Activated T-helper 1 cell treated with anti-CD3 and anti-CD28 coated beads, Interleukin-12 subunit alpha, Interleukin-12 subunit beta, Interleukin-2, Interleukin-4 antibody, amounts not matched to agents 30 ng/mL and 10 ng/mL and 1 ng/mL, durations not matched to agents 14 hours and 24 hours and 36 hours (primary cell): ENCODE results near the gene CLDN7. TPM values are rescaled to one million over a fixed set of nuclear protein-coding genes. Genes with fewer than 3 reads are reported as not detected.
A peak's percentile ranks its signal among the peaks of the same experiment; 100 is the strongest.

Experiments used
- DNase-seq: peaks from one replicate; pipeline ENCODE4 v3.0.0; 2021; ENCODE audit warnings: low spot score
- H3K27ac Mint-ChIP-seq: one replicate; pipeline ENCODE4 v1.8.0; 2021; ENCODE audit warnings: mild to moderate bottlenecking, mixed read lengths
- H3K27me3 Mint-ChIP-seq: one replicate; pipeline ENCODE4 v1.8.0; 2022; ENCODE audit warnings: mild to moderate bottlenecking, moderate library complexity, mixed read lengths; ENCODE audit not compliant: insufficient read depth
- H3K36me3 Mint-ChIP-seq: one replicate; pipeline ENCODE4 v1.8.0; 2021; ENCODE audit warnings: low read depth, mixed read lengths
- H3K4me1 Mint-ChIP-seq: one replicate; pipeline ENCODE4 v1.8.0; 2021; ENCODE audit warnings: low read depth, mixed read lengths
- H3K4me3 Mint-ChIP-seq: one replicate; pipeline ENCODE4 v1.8.0; 2021; ENCODE audit warnings: mild to moderate bottlenecking, moderate library complexity, mixed read lengths
- H3K9me3 Mint-ChIP-seq: one replicate; pipeline ENCODE4 v1.8.0; 2021; ENCODE audit warnings: mixed read lengths
- intact Hi-C: fragments of 100-400 bp; cut with micrococcal nuclease; formaldehyde crosslinking; loops from one replicate; pipeline ENCODE4 v1.15.1; 2024
- total RNA-seq: library from RNA; stranded (reverse); gene quantifications from 2 replicates; pipeline ENCODE4 v1.2.3, GENCODE V29; 2022

Gene CLDN7
- total RNA-seq, 1 donor from 2014 or later: 0.60 TPM

DNA sequence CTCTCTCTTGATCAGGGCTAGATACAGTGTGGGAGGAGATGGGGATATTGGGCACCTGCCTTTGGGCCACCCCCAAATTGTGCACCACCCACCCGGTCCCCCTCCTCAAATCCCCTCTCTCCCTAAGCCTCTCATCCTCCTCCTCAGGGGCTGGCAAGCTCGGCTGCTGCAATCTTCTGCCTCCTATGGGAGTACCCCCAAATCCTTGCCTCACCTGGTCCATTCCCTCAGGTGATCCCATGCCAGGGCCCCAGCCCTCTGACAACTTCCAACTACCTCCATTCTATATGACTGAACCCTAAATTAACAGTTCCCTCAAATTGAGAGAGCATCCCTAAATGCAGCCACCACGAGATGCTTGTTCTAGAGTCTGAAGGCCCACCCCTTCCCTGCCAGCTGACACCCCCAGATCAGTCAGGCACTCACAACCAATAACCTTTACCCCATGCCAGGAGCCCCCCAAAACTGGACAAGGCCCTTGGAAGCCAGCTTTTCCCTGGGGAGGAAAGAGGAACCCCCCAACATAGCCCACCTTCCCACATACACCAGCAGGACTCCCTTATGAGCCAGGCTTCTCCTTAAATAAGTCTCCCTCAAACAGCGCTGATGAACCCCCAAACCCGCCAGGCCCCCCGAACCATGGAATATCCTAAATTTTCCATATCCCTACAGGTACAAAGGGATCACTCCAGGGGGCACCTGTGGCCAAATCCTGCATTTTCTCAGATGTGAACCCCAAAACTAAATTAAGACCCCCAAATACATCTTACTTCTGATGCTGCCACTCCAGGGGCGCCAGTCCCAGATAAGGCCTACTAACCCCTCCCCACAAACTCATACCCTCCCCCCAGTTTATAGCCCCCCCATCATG lies 45.8 kb downstream of the CLDN7 start:
- DNase-seq: no peak
- Mint-ChIP-seq H3K9me3 (no peaks in the 10 kb centered on the region), H3K4me1 (peaks cover 65% of the 10 kb centered on the region), H3K27me3 (peaks cover 9% of the 10 kb centered on the region), H3K36me3 (peaks cover 6% of the 10 kb centered on the region), H3K4me3 (peak overlapping the region; percentile 82), H3K27ac (peak overlapping the region; percentile 81)
- intact Hi-C loops: loop anchor here (10.0 kb wide), 1 partner anchor 1808 kb away; the partner anchor contains the start of gene NTN1

DNA sequence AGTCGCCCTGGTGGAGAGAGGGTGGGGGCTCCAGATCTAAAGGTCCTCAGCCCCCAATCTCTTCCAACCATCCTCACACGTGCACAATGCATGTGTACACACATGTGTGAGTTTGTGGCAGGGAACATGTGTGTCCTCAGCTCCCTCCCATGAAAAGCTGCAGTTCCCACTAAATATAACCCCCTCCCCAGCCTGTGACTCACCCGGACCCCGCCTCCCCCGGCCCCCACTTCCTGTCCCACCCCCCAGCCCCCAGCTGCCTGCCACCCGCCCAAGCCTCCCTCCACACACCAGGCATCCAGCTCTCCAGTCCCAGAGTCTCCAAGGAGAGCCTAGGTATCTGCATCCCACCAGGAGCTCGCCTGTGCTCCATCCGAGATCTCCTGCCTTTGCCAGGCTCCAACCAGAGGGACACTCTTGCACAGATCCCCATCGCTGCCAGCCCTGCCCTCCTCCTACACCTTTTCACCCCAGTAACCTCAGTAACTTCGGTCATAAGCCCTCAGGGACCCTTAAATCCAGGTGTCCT lies 46.6 kb downstream of the CLDN7 start:
- Mint-ChIP-seq H3K4me1 (peaks cover 58% of the 10 kb centered on the region), H3K4me3 (peak overlapping the region; percentile 91), H3K27ac (peak overlapping the region; percentile 81), H3K27me3 (peaks cover 9% of the 10 kb centered on the region), H3K9me3 (no peaks in the 10 kb centered on the region), H3K36me3 (peaks cover 2% of the 10 kb centered on the region)
- intact Hi-C loops: loop anchor here (1.0 to 10.0 kb wide), 7 partner anchors 19 to 1809 kb away; partner anchors contain the start of genes DVL2, ELP5, NTN1 and POLR2A
- DNase-seq: no peak

DNA sequence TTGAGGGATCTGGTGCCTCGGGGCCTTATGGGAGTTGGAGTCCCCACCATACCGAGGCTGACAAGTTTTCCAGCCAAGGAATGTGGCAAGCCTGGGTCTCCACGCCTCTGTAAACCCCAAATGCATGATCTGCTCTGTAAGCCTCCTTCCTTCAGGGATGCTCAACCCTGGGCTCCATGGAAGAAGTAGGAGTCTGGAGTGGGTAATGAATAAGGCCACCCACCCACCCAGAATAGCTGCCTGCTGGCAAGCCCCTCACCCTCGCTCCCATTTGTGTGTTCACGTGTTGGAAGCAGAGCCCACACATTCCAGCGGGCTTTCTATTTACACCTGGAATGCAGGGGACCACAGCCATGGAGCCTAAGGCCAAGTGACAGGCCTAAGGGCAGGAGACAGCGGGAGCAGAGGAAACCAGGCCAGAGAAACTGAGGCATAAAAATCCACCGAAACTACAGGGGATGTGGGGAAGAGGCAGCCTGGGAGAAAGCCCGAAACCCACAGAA lies 47.1 kb downstream of the CLDN7 start:
- DNase-seq: no peak
- Mint-ChIP-seq H3K27ac (peak overlapping the region; percentile 98), H3K36me3 (peaks cover 2% of the 10 kb centered on the region), H3K9me3 (no peaks in the 10 kb centered on the region), H3K4me1 (peaks cover 55% of the 10 kb centered on the region), H3K4me3 (peak overlapping the region; percentile 91), H3K27me3 (peaks cover 10% of the 10 kb centered on the region)
- intact Hi-C loops: loop anchor here (1.0 to 10.0 kb wide), 7 partner anchors 19 to 1810 kb away; partner anchors contain the start of genes DVL2, ELP5, NTN1 and POLR2A

- intact Hi-C loops: loop anchor here (1.0 to 10.0 kb wide), 11 partner anchors 9 to 1810 kb away; partner anchors contain the start of genes DVL2, EIF5A, ELP5 and NTN1
- DNase-seq: peak; percentile 99
- H3K4me1 Mint-ChIP-seq: peaks cover 55% of the 10 kb centered on the region
- H3K36me3 Mint-ChIP-seq: peaks cover under 1% of the 10 kb centered on the region
- peak overlapping the region; percentile 98 for H3K27ac Mint-ChIP-seq
- peaks cover 14% of the 10 kb centered on the region for H3K27me3 Mint-ChIP-seq
- no peaks in the 10 kb centered on the region for H3K9me3 Mint-ChIP-seq
- peak overlapping the region; percentile 91 for H3K4me3 Mint-ChIP-seq
These were observed 47.8 kb downstream of the CLDN7 start for GRCh38 chr17:7214300-7215135.

DNA sequence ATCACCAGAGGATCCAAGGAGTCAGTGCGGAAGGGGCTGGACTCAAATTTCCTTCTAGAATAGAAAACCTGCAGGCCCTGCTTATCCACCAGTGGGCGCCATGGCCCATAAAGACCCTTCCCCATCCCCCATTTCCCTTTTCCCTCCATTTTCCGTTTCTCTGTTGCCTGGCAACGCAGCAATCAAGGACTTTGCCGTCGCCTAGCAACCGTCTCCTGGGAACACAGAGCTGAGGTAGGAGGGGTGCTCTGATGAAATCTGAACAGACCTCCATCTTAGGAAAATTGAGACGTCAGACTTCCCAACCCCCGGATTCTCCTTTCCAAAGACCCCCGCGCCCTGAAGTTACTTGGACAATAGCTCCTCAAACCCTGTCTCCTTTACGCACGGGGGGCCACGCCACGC lies 48.4 kb downstream of the CLDN7 start:
- no peaks in the 10 kb centered on the region for H3K9me3 Mint-ChIP-seq
- peaks cover 14% of the 10 kb centered on the region for H3K27me3 Mint-ChIP-seq
- H3K4me1 Mint-ChIP-seq: peaks cover 48% of the 10 kb centered on the region
- no peaks in the 10 kb centered on the region for H3K36me3 Mint-ChIP-seq
- H3K27ac Mint-ChIP-seq: peak overlapping the region; percentile 98
- DNase-seq: peak; percentile 64
- intact Hi-C loops: loop anchor here (1.0 to 10.0 kb wide), 9 partner anchors 9 to 1811 kb away; partner anchors contain the start of genes EIF5A, NTN1, PHF23 and POLR2A
- peak overlapping the region; percentile 91 for H3K4me3 Mint-ChIP-seq

DNA sequence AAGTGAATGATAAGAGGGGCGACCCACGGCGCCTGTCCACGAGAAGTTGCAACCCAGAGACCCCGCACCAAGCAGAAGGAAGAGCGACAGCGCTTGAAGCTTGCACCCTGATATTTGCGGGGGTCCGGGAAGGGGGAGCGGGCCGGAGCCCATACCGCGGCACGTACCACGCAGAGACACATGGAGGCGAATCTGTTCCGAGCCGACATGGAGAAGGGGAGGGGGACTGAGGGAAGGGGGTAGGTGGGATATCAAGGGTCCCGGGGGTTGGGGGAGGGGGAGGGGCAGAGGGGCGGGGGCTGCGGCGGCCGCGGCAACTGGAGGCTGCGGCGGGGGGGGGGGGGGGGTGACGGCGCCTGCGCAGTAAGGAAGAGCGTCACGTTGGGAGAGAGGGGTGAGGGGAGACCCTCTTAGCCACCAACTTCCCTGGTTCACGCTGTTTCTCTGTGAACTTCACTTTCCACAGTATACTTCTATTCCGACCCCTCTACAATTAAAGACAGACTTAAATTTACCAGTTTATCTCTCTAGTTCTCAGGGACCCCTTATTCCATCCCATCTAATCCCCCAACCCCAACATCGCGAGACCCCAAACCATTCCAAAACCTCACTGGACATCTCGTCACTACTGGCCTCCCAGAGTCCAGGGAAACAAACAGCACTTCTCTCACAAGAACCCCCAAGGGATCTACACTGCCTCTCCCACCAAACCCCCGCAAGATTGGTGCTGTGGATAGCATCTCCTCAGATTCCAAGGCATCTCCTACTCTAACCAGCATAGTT lies 50.6 kb downstream of the CLDN7 start:
- intact Hi-C loops: loop anchor here (10.0 kb wide), 1 partner anchor 1813 kb away; the partner anchor contains the start of gene NTN1
- no peak for DNase-seq
- Mint-ChIP-seq H3K4me1 (peaks cover 38% of the 10 kb centered on the region), H3K27ac (no peak overlapping the region), H3K9me3 (no peaks in the 10 kb centered on the region), H3K27me3 (peaks cover 14% of the 10 kb centered on the region), H3K4me3 (no peak overlapping the region), H3K36me3 (no peaks in the 10 kb centered on the region)

Other genes with a start within 250 kb of the CLDN7 start
- gene RNASEK, start 249.9 kb downstream of the CLDN7 start, total RNA-seq: 140 and 144 TPM in 2 replicates
- gene BCL6B, start 239.4 kb downstream of the CLDN7 start, total RNA-seq: 1.5 and 2.5 TPM in 2 replicates
- 14.3 and 14.8 TPM in 2 replicates for gene SLC16A13, start 226.5 kb downstream of the CLDN7 start, total RNA-seq
- 0.34 and 0.47 TPM in 2 replicates for gene SLC16A11, start 218.4 kb downstream of the CLDN7 start, total RNA-seq
- gene CLEC10A, start 182.2 kb downstream of the CLDN7 start, total RNA-seq: not detected in 2 replicates
- gene ASGR2, start 147.7 kb downstream of the CLDN7 start, total RNA-seq: not detected in 2 replicates
- gene ASGR1, start 83.1 kb downstream of the CLDN7 start, total RNA-seq: 1.1 and 1.6 TPM in 2 replicates
- 15.3 and 15.5 TPM in 2 replicates for gene DLG4, start 42.6 kb downstream of the CLDN7 start, total RNA-seq
- 287 and 294 TPM in 2 replicates for gene ACADVL, start 42.5 kb downstream of the CLDN7 start, total RNA-seq
- 70.0 and 73.5 TPM in 2 replicates for gene DVL2, start 28.0 kb downstream of the CLDN7 start, total RNA-seq
- gene PHF23, start 23.0 kb downstream of the CLDN7 start, total RNA-seq: 52.5 and 55.4 TPM in 2 replicates
- gene GABARAP, start 20.0 kb downstream of the CLDN7 start, total RNA-seq: 146 and 148 TPM in 2 replicates
- gene CTDNEP1, start 10.7 kb downstream of the CLDN7 start, total RNA-seq: 191 and 193 TPM in 2 replicates
- 73.6 and 75.5 TPM in 2 replicates for gene ELP5, start 10.3 kb downstream of the CLDN7 start, total RNA-seq
- 0.17 and 0.31 TPM in 2 replicates for gene SLC2A4, start 19.2 kb upstream of the CLDN7 start, total RNA-seq
- gene YBX2, start 32.2 kb upstream of the CLDN7 start, total RNA-seq: 0.36 TPM in 1 of 2 replicates, not detected in the other
- gene EIF5A, start 45.1 kb upstream of the CLDN7 start, total RNA-seq: 1,241 and 1,262 TPM in 2 replicates
- gene GPS2, start 52.9 kb upstream of the CLDN7 start, total RNA-seq: 52.3 and 59.0 TPM in 2 replicates
- 57.1 and 60.9 TPM in 2 replicates for gene NEURL4, start 66.9 kb upstream of the CLDN7 start, total RNA-seq
- gene ACAP1, start 74.1 kb upstream of the CLDN7 start, total RNA-seq: 260 and 266 TPM in 2 replicates
- 5.3 TPM in 2 replicates for gene KCTD11, start 89.7 kb upstream of the CLDN7 start, total RNA-seq
- gene TMEM95, start 92.7 kb upstream of the CLDN7 start, total RNA-seq: 0.17 TPM in 1 of 2 replicates, not detected in the other
- gene TNK1, start 118.6 kb upstream of the CLDN7 start, total RNA-seq: 3.8 and 4.9 TPM in 2 replicates
- gene PLSCR3, start 132.0 kb upstream of the CLDN7 start, total RNA-seq: 77.1 and 78.2 TPM in 2 replicates
- gene TMEM256, start 141.6 kb upstream of the CLDN7 start, total RNA-seq: 53.5 and 54.7 TPM in 2 replicates
- 2.3 and 2.7 TPM in 2 replicates for gene NLGN2, start 145.4 kb upstream of the CLDN7 start, total RNA-seq
- gene SPEM1, start 157.8 kb upstream of the CLDN7 start, total RNA-seq: not detected in 2 replicates
- not detected in 2 replicates for gene SPEM2, start 163.1 kb upstream of the CLDN7 start, total RNA-seq
- gene SPEM3, start 166.4 kb upstream of the CLDN7 start, total RNA-seq: not detected in 2 replicates
- gene TMEM102, start 173.0 kb upstream of the CLDN7 start, total RNA-seq: 12.3 and 14.0 TPM in 2 replicates
- gene FGF11, start 177.0 kb upstream of the CLDN7 start, total RNA-seq: 5.3 and 6.4 TPM in 2 replicates
- 6.6 and 7.0 TPM in 2 replicates for gene CHRNB1, start 182.6 kb upstream of the CLDN7 start, total RNA-seq
- gene ZBTB4, start 217.2 kb upstream of the CLDN7 start, total RNA-seq: 15.1 and 16.0 TPM in 2 replicates
- gene SLC35G6, start 219.0 kb upstream of the CLDN7 start, total RNA-seq: not detected in 2 replicates
- gene POLR2A, start 221.9 kb upstream of the CLDN7 start, total RNA-seq: 221 and 223 TPM in 2 replicates